Transverse colon (tissue), 4 donors: ENCODE measurements around the gene BICD1.

Experiments used
- EP300 ChIP-seq: sonication (generic); formaldehyde crosslinking; IDR thresholded peaks from one replicate; pipeline ENCODE4 v1.6.1; 2017; ENCODE audit warnings: antibody characterized with exemption, low read depth
- POLR2A ChIP-seq: fragments of 450-650 bp; IDR thresholded peaks from one replicate; pipeline ENCODE4 v1.6.1; 2016; ENCODE audit warnings: antibody characterized with exemption, mild to moderate bottlenecking, moderate library complexity
- POLR2AphosphoS5 ChIP-seq, 3 donors: sonication (generic); formaldehyde crosslinking; IDR thresholded peaks; one replicate each; pipeline ENCODE4 v1.6.1; 2016; ENCODE audit warnings: antibody characterized with exemption in 3 of 3
- TF ChIP-seq, protein P1 (sequence below), 5 experiments: fragments of 200-600 bp in 3 of 5; fragments of 450-650 bp in 2 of 5; sonication (generic) in 3 of 5; IDR thresholded peaks; 1 replicate in 2 of 5; 2 replicates in 3 of 5; pipeline ENCODE4 v1.5.1; 2016 to 2017; ENCODE audit warnings: antibody characterized with exemption in 5 of 5, inconsistent platforms in 3 of 5, mild to moderate bottlenecking in 2 of 5, moderate library complexity in 1 of 5

GRCh38 chr12:32420356-32420755 lies 313.7 kb downstream of the BICD1 start:
- no peak for TF ChIP-seq POLR2A
- TF ChIP-seq POLR2AphosphoS5 (IDR thresholded peaks at IDR 0.05), result no peak
- TF ChIP-seq, protein P1, sequence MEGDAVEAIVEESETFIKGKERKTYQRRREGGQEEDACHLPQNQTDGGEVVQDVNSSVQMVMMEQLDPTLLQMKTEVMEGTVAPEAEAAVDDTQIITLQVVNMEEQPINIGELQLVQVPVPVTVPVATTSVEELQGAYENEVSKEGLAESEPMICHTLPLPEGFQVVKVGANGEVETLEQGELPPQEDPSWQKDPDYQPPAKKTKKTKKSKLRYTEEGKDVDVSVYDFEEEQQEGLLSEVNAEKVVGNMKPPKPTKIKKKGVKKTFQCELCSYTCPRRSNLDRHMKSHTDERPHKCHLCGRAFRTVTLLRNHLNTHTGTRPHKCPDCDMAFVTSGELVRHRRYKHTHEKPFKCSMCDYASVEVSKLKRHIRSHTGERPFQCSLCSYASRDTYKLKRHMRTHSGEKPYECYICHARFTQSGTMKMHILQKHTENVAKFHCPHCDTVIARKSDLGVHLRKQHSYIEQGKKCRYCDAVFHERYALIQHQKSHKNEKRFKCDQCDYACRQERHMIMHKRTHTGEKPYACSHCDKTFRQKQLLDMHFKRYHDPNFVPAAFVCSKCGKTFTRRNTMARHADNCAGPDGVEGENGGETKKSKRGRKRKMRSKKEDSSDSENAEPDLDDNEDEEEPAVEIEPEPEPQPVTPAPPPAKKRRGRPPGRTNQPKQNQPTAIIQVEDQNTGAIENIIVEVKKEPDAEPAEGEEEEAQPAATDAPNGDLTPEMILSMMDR (IDR thresholded peaks at IDR 0.05), result no peak
- TF ChIP-seq EP300, result no peak
